SH-SY5Y (cell line): ENCODE results near the gene ZNF556.

ENCODE experiments used
- GATA2 ChIP-seq: IDR thresholded peaks from 2 replicates; pipeline ENCODE4 v1.6.1; 2011; ENCODE audit warnings: mild to moderate bottlenecking, low read depth, low read length
- GATA3 ChIP-seq: IDR thresholded peaks from 2 replicates; pipeline ENCODE4 v1.6.1; 2011; ENCODE audit warnings: low read depth, mild to moderate bottlenecking, low read length, moderate library complexity

DNA sequence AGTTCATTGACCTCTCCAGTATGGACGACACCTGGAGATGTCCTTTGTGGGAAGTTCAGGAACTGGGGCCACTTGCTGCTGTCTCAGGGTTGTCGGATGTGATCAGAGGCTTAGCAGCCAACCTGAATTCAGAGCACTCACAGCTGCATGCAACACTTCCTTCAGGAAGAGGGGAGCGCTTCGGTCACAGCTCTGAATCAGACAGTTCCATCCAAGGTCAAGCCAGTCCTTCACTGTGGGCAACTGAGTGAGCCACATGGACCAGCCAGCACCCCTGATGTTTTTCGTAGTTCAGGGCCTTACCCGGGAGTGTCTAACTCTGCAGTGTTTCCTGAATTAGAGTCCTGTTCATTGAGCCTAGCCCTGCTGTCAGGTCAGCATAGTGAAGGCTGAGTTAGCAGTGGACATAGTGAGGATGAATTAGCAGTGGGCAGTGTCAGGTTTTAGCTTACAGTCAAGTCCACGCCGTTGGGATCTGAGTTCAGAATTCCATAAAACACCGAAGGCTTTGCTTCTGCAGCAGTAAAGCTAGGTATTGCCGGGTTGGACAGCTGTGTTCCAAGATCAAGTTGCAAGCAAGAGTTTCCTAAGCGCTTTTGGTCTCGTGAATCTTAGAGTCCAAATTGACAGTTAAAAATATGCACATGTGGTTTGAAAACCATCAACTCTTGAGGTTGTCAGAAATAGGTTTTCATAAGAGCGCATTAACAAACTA lies 20.8 kb upstream of the ZNF556 start:
- no peak for TF ChIP-seq GATA2
- TF ChIP-seq GATA3: no peak
